ENCODE measurements around the gene OLA1.

GRCh38 chr2:174148833-174149232 lies 99.5 kb downstream of the OLA1 start:
- TF ChIP-seq, protein P1, sequence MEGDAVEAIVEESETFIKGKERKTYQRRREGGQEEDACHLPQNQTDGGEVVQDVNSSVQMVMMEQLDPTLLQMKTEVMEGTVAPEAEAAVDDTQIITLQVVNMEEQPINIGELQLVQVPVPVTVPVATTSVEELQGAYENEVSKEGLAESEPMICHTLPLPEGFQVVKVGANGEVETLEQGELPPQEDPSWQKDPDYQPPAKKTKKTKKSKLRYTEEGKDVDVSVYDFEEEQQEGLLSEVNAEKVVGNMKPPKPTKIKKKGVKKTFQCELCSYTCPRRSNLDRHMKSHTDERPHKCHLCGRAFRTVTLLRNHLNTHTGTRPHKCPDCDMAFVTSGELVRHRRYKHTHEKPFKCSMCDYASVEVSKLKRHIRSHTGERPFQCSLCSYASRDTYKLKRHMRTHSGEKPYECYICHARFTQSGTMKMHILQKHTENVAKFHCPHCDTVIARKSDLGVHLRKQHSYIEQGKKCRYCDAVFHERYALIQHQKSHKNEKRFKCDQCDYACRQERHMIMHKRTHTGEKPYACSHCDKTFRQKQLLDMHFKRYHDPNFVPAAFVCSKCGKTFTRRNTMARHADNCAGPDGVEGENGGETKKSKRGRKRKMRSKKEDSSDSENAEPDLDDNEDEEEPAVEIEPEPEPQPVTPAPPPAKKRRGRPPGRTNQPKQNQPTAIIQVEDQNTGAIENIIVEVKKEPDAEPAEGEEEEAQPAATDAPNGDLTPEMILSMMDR (IDR thresholded peaks at IDR 0.05), result no peak
- TF ChIP-seq POLR2AphosphoS5 (IDR thresholded peaks at IDR 0.05) (no peak), POLR2A (IDR thresholded peaks at IDR 0.05) (no peak)

Data from sigmoid colon (tissue), 4 donors.